HepG2 (cell line): Measurements from ENCODE around the gene GALNT16. TPM values are rescaled to one million over a fixed set of nuclear protein-coding genes. Genes with fewer than 3 reads are reported as not detected.
A peak's percentile ranks its signal among the peaks of the same experiment; 100 is the strongest.

Source experiments
- GTF2F1 ChIP-seq: fragments of 150-350 bp; IDR thresholded peaks from 2 replicates; pipeline ENCODE4 v1.6.1; 2014; ENCODE audit warnings: low read length
- HES4 ChIP-seq: sonication (generic); formaldehyde crosslinking; IDR thresholded peaks from 2 replicates; pipeline ENCODE4 v1.9.0; 2021; ENCODE audit warnings: mild to moderate bottlenecking, missing genetic modification reagents, borderline replicate concordance
- HNF4A ChIP-seq: sonication (generic); formaldehyde crosslinking; IDR thresholded peaks from 2 replicates; pipeline ENCODE4 v1.4.0; 2020; ENCODE audit warnings: missing genetic modification reagents
- KDM6A ChIP-seq: IDR thresholded peaks from 2 replicates; pipeline ENCODE4 v1.6.1; 2016; ENCODE audit warnings: low read depth
- NR2F2 ChIP-seq: IDR thresholded peaks from 2 replicates; pipeline ENCODE4 v1.6.1; 2012; ENCODE audit warnings: low read depth, inconsistent platforms, borderline replicate concordance
- TAF1 ChIP-seq: sonication (generic); formaldehyde crosslinking; IDR thresholded peaks from 2 replicates; pipeline ENCODE4 v1.4.0; 2020; ENCODE audit warnings: missing genetic modification reagents
- ZEB1 ChIP-seq: IDR thresholded peaks from 2 replicates; pipeline ENCODE4 v1.6.1; 2012; ENCODE audit warnings: mild to moderate bottlenecking, low read depth, inconsistent platforms; ENCODE audit not compliant: insufficient replicate concordance
- ZNF383 ChIP-seq: sonication (generic); formaldehyde crosslinking; IDR thresholded peaks from 2 replicates; pipeline ENCODE4 v1.4.0; 2020; ENCODE audit warnings: missing genetic modification reagents, mild to moderate bottlenecking, borderline replicate concordance
- ZNF749 ChIP-seq: sonication (generic); formaldehyde crosslinking; IDR thresholded peaks from 2 replicates; pipeline ENCODE4 v1.8.0; 2022; ENCODE audit warnings: mild to moderate bottlenecking, missing genetic modification reagents, moderate library complexity, borderline replicate concordance
- ZNF816 ChIP-seq: sonication (generic); formaldehyde crosslinking; IDR thresholded peaks from 2 replicates; pipeline ENCODE4 v1.8.0; 2022; ENCODE audit warnings: missing genetic modification reagents, mild to moderate bottlenecking, borderline replicate concordance
- ZNF850 ChIP-seq: sonication (generic); formaldehyde crosslinking; conservative IDR thresholded peaks from 2 replicates; pipeline ENCODE4 v1.9.0; 2021; ENCODE audit warnings: mild to moderate bottlenecking, missing genetic modification reagents
- ZSCAN25 ChIP-seq: sonication (generic); formaldehyde crosslinking; IDR thresholded peaks from 2 replicates; pipeline ENCODE4 v1.8.0; 2022; ENCODE audit warnings: mild to moderate bottlenecking, missing genetic modification reagents
- polyA plus RNA-seq, 8 experiments: library from polyadenylated mRNA; depleted of rRNA in 3 of 8; stranded (reverse) in 7 of 8; unstranded in 1 of 8; fragments of >200 nt; fragmentation: Illumina TruSeq in 4 of 8; extraction: Trizol in 4 of 8; gene quantifications; 2 replicates each; pipeline versions ENCODE4 v1.2.1 to v1.2.3, GENCODE V29; 2011 to 2016; ENCODE audit warnings: low read depth in 4 of 8, missing spikeins in 1 of 8, mixed read lengths in 1 of 8; ENCODE audit not compliant: insufficient read depth in 1 of 8
- total RNA-seq, 5 experiments: library from RNA; depleted of rRNA; stranded (reverse); fragments of >200 nt; fragmentation: Illumina TruSeq; extraction: Trizol; gene quantifications; 2 replicates each; pipeline ENCODE4 v1.2.3, GENCODE V29; 2016; ENCODE audit warnings: low read depth in 1 of 5
- TF ChIP-seq, protein P1 (sequence below): sonication (generic); formaldehyde crosslinking; IDR thresholded peaks from 2 replicates; pipeline ENCODE4 v1.5.0; 2020; ENCODE audit warnings: missing genetic modification reagents
- TF ChIP-seq, protein P2 (sequence below): sonication (generic); formaldehyde crosslinking; IDR thresholded peaks from 2 replicates; pipeline ENCODE4 v1.8.0; 2022; ENCODE audit warnings: mild to moderate bottlenecking, missing genetic modification reagents, moderate library complexity
- TF ChIP-seq, protein P3 (sequence below): sonication (generic); formaldehyde crosslinking; IDR thresholded peaks from 2 replicates; pipeline ENCODE4 v1.5.1; 2020; ENCODE audit warnings: missing genetic modification reagents, mild to moderate bottlenecking, borderline replicate concordance
- TF ChIP-seq, protein P4 (sequence below): sonication (generic); formaldehyde crosslinking; IDR thresholded peaks from 2 replicates; pipeline ENCODE4 v1.5.0; 2020; ENCODE audit warnings: missing genetic modification reagents
- TF ChIP-seq, protein P5 (sequence below): sonication (generic); formaldehyde crosslinking; IDR thresholded peaks from 2 replicates; pipeline ENCODE4 v1.8.1; 2022; ENCODE audit warnings: low read depth, mild to moderate bottlenecking, missing genetic modification reagents
- TF ChIP-seq, protein P6 (sequence below): sonication (generic); formaldehyde crosslinking; IDR thresholded peaks from 2 replicates; pipeline ENCODE4 v1.5.1; 2020; ENCODE audit warnings: mild to moderate bottlenecking, moderate library complexity, missing genetic modification reagents

The GALNT16 gene
- total and polyA plus RNA-seq, 2 of the 13 experiments (the other 11 are each of a cell fraction or from before 2014, with no cell fraction given): 0.54 to 0.82 TPM

DNA sequence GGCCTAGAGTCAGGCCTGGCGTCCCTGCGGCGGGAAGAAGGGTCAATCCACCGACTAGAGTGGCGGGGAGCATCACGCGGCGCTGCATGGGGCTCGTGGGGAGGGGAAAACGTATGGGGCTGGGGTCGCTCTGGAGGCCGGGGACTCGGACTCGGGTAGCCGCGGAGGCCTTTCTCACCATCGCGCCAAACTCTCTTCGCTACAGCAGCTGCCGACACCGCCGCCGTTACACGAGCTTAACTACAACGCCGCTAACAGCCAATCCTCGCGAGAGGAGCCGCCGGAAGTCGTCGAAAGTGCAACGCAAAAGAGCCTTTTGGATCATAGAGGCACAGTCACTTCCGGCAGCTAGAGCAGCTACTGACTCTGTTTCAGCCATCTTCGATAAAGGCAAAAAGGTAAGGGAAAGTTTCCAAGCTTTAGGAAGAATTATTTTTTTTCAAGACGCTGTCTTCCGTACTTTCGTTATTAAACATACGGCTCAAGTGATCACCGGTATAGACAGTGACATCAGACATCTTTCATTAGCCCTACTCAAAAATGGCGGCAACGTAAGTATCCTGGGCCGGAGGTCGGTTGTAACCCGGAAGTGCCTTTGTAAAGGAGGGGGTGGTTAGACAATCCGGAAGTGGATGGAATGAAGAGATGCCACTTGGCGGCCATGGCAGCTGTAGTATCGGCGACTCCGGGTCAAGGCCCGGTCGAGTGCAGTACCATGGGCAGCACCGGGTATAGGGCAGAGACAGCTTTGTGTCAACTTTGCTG, 138.3 kb downstream of the GALNT16 start, which contains the start of the genes ERH and SLC39A9 (continued):
- TF ChIP-seq, protein P1, sequence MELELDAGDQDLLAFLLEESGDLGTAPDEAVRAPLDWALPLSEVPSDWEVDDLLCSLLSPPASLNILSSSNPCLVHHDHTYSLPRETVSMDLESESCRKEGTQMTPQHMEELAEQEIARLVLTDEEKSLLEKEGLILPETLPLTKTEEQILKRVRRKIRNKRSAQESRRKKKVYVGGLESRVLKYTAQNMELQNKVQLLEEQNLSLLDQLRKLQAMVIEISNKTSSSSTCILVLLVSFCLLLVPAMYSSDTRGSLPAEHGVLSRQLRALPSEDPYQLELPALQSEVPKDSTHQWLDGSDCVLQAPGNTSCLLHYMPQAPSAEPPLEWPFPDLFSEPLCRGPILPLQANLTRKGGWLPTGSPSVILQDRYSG: 0 out of 2 replicates have a peak, but pooled peaks have one; percentile 0
- TF ChIP-seq, protein P2, sequence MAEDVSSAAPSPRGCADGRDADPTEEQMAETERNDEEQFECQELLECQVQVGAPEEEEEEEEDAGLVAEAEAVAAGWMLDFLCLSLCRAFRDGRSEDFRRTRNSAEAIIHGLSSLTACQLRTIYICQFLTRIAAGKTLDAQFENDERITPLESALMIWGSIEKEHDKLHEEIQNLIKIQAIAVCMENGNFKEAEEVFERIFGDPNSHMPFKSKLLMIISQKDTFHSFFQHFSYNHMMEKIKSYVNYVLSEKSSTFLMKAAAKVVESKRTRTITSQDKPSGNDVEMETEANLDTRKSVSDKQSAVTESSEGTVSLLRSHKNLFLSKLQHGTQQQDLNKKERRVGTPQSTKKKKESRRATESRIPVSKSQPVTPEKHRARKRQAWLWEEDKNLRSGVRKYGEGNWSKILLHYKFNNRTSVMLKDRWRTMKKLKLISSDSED (CRISPR knock-in tag): no peak
- TF ChIP-seq ZSCAN25 (CRISPR knock-in tag) (no peak), GTF2F1 (peak; percentile 91), NR2F2 (no peak), ZNF850 (CRISPR knock-in tag) (no peak), ZEB1 (no peak), HES4 (CRISPR knock-in tag) (peak; percentile 68; the same call in 1 of the 2 replicates), KDM6A (CRISPR knock-in tag) (0 out of 2 replicates have a peak, but pooled peaks have one; percentile 9), ZNF383 (no peak), ZNF816 (no peak), TAF1 (peak; percentile 79), ZNF749 (no peak), HNF4A (CRISPR knock-in tag) (peak; percentile 22; the same call in 1 of the 2 replicates)
- TF ChIP-seq, protein P3, sequence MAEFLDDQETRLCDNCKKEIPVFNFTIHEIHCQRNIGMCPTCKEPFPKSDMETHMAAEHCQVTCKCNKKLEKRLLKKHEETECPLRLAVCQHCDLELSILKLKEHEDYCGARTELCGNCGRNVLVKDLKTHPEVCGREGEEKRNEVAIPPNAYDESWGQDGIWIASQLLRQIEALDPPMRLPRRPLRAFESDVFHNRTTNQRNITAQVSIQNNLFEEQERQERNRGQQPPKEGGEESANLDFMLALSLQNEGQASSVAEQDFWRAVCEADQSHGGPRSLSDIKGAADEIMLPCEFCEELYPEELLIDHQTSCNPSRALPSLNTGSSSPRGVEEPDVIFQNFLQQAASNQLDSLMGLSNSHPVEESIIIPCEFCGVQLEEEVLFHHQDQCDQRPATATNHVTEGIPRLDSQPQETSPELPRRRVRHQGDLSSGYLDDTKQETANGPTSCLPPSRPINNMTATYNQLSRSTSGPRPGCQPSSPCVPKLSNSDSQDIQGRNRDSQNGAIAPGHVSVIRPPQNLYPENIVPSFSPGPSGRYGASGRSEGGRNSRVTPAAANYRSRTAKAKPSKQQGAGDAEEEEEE (CRISPR knock-in tag): no peak
- TF ChIP-seq, protein P4, sequence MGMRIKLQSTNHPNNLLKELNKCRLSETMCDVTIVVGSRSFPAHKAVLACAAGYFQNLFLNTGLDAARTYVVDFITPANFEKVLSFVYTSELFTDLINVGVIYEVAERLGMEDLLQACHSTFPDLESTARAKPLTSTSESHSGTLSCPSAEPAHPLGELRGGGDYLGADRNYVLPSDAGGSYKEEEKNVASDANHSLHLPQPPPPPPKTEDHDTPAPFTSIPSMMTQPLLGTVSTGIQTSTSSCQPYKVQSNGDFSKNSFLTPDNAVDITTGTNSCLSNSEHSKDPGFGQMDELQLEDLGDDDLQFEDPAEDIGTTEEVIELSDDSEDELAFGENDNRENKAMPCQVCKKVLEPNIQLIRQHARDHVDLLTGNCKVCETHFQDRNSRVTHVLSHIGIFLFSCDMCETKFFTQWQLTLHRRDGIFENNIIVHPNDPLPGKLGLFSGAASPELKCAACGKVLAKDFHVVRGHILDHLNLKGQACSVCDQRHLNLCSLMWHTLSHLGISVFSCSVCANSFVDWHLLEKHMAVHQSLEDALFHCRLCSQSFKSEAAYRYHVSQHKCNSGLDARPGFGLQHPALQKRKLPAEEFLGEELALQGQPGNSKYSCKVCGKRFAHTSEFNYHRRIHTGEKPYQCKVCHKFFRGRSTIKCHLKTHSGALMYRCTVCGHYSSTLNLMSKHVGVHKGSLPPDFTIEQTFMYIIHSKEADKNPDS (CRISPR knock-in tag): 0 out of 2 replicates have a peak, but pooled peaks have one; percentile 56
- TF ChIP-seq, protein P5, sequence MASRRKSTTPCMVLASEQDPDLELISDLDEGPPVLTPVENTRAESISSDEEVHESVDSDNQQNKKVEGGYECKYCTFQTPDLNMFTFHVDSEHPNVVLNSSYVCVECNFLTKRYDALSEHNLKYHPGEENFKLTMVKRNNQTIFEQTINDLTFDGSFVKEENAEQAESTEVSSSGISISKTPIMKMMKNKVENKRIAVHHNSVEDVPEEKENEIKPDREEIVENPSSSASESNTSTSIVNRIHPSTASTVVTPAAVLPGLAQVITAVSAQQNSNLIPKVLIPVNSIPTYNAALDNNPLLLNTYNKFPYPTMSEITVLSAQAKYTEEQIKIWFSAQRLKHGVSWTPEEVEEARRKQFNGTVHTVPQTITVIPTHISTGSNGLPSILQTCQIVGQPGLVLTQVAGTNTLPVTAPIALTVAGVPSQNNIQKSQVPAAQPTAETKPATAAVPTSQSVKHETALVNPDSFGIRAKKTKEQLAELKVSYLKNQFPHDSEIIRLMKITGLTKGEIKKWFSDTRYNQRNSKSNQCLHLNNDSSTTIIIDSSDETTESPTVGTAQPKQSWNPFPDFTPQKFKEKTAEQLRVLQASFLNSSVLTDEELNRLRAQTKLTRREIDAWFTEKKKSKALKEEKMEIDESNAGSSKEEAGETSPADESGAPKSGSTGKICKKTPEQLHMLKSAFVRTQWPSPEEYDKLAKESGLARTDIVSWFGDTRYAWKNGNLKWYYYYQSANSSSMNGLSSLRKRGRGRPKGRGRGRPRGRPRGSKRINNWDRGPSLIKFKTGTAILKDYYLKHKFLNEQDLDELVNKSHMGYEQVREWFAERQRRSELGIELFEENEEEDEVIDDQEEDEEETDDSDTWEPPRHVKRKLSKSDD: peak; percentile 91
- TF ChIP-seq, protein P6, sequence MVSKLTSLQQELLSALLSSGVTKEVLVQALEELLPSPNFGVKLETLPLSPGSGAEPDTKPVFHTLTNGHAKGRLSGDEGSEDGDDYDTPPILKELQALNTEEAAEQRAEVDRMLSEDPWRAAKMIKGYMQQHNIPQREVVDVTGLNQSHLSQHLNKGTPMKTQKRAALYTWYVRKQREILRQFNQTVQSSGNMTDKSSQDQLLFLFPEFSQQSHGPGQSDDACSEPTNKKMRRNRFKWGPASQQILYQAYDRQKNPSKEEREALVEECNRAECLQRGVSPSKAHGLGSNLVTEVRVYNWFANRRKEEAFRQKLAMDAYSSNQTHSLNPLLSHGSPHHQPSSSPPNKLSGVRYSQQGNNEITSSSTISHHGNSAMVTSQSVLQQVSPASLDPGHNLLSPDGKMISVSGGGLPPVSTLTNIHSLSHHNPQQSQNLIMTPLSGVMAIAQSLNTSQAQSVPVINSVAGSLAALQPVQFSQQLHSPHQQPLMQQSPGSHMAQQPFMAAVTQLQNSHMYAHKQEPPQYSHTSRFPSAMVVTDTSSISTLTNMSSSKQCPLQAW (CRISPR knock-in tag): no peak; the same call in 1 of the 2 replicates
